ENCODE measurements around the gene TTR.

Gene TTR

GRCh38 chr18:31581498-31582197 is 10.0 kb upstream of the TTR start:
- DNase-seq, result no peak

GRCh38 chr18:31583185-31583854 is 8.4 kb upstream of the TTR start:
- DNase-seq, result no peak

GRCh38 chr18:31585991-31586390 is 5.7 kb upstream of the TTR start:
- no peak for DNase-seq

GRCh38 chr18:31586616-31587015 is 5.1 kb upstream of the TTR start:
- no peak for DNase-seq

GRCh38 chr18:31587529-31587928 is 4.1 kb upstream of the TTR start:
- DNase-seq, result no peak

GRCh38 chr18:31590570-31590969 is 1.1 kb upstream of the TTR start:
- DNase-seq, result no peak

DNA sequence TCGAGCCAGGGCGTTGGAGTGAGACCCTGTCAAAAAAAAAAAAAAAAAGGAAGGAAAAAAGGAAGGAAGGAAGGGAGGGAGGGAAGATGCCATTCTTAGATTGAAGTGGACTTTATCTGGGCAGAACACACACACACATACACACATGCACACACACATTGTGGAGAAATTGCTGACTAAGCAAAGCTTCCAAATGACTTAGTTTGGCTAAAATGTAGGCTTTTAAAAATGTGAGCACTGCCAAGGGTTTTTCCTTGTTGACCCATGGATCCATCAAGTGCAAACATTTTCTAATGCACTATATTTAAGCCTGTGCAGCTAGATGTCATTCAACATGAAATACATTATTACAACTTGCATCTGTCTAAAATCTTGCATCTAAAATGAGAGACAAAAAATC is 564 bp upstream of the TTR start:
- no peak for DNase-seq

DNA sequence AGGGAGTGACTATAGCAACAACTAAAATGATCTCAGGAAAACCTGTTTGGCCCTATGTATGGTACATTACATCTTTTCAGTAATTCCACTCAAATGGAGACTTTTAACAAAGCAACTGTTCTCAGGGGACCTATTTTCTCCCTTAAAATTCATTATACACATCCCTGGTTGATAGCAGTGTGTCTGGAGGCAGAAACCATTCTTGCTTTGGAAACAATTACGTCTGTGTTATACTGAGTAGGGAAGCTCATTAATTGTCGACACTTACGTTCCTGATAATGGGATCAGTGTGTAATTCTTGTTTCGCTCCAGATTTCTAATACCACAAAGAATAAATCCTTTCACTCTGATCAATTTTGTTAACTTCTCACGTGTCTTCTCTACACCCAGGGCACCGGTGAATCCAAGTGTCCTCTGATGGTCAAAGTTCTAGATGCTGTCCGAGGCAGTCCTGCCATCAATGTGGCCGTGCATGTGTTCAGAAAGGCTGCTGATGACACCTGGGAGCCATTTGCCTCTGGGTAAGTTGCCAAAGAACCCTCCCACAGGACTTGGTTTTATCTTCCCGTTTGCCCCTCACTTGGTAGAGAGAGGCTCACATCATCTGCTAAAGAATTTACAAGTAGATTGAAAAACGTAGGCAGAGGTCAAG is 955 bp downstream of the TTR start:
- DNase-seq, result no peak

GRCh38 chr18:31595121-31595771 is 3.6 kb downstream of the TTR start:
- DNase-seq, result no peak

DNA sequence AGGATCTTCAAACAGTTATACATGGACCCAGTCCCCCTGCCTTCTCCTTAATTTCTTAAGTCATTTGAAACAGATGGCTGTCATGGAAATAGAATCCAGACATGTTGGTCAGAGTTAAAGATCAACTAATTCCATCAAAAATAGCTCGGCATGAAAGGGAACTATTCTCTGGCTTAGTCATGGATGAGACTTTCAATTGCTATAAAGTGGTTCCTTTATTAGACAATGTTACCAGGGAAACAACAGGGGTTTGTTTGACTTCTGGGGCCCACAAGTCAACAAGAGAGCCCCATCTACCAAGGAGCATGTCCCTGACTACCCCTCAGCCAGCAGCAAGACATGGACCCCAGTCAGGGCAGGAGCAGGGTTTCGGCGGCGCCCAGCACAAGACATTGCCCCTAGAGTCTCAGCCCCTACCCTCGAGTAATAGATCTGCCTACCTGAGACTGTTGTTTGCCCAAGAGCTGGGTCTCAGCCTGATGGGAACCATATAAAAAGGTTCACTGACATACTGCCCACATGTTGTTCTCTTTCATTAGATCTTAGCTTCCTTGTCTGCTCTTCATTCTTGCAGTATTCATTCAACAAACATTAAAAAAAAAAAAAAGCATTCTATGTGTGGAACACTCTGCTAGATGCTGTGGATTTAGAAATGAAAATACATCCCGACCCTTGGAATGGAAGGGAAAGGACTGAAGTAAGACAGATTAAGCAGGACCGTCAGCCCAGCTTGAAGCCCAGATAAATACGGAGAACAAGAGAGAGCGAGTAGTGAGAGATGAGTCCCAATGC is 4.6 kb downstream of the TTR start:
- DNase-seq, result no peak

GRCh38 chr18:31598021-31598805 is 6.5 kb downstream of the TTR start:
- no peak for DNase-seq

DNA sequence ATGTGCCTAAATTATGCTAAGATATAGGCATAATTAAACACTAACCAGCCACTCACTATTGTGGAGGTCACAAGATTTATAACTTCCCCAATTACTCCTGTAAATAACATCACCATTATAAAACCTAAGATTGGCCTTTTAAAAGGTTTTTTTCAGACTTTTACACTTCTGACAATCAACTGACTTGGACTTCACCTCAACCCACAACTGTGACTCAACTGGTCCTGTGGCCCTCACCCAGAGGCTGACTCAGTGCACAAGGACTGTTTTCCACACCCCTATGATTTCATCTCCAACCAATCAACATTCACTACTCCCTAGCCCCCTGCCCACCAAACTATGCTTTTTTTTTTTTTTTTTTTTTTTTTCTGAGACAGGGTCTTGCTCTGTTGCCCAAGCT is 11.6 kb downstream of the TTR start:
- no peak for DNase-seq

GRCh38 chr18:31606265-31606664 is 14.6 kb downstream of the TTR start:
- no peak for DNase-seq

GRCh38 chr18:31607384-31607783 is 15.7 kb downstream of the TTR start:
- no peak for DNase-seq

- no peak for DNase-seq
Measured at GRCh38 chr18:31609886-31610285, 18.2 kb downstream of the TTR start.

DNA sequence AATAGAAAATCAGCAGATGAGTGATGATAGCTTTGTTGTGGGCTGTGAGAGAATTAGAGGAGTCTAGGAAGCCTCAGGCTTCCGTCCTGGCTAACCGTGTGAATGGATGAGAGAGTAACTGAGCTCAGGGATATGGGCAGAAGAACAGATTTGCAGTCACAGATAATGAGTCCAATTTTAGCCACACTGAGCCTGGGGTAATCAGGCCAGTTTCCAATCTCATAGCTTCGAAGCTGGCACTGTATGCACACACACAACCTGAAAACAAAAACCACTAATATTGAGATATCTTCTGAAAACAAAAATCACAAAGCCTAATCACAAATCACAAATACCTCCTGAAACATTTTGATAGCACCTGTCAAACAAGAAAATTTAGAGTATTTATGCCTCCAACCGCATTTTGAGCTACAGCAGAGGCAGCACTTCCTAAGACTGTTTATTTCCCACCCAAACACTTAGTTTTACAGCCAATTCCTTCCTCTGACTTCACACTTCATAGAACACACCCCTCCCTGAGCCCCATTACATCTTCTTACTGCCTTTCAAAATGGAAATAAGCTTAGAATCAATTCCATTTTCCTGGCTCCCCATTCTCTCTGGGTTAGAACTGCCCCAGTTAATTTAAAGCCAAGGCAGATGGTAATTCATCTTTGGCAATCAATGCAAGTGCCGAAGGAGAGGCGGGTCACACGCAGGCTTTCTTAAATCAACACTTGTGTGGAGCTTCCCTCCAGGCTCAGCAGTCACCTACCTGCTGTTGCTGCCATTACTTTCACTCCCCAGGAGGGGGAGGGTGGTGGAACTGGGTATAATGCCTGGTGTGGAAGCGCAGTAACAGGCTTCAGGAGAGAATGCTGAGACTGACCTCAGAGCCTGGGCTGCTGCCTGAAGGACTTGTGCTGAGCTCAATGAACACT is 18.9 kb downstream of the TTR start:
- no peak for DNase-seq

DNA sequence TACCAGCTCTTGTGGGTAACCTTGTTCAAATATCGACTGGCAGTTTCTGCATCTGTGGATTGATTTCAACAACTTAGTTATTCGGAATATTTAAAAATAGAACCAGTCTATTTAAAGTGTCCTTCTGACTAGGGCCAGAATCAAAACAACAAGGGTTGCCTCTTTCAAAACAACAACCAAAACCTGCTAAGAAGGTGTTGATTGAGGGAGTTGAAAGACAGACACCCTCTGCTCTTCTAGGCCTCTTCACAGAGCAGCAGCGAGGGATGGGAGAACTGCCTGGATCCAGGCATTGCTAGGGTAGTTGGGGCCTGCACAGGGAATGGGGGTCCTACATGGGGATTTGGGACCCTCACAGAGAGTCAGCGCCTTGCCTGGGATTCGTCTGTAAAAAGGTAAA is 19.8 kb downstream of the TTR start:
- no peak for DNase-seq

GRCh38 chr18:31612124-31612523 is 20.4 kb downstream of the TTR start:
- no peak for DNase-seq

GRCh38 chr18:31614044-31614443 is 22.4 kb downstream of the TTR start:
- no peak for DNase-seq

- no peak for DNase-seq
Measured at GRCh38 chr18:31616586-31616985, 24.9 kb downstream of the TTR start.
